ENCODE results near the gene TUBD1.

The TUBD1 gene

GRCh38 chr17:59901604-59902003 is 8.9 kb upstream of the TUBD1 start:
- Histone ChIP-seq H3K27me3 (ENCODE audit: control insufficient read depth, insufficient read depth, low read length) (no peaks in the 10 kb centered on the region), H3K27ac (ENCODE audit: low read length) (no peak overlapping the region), H3K4me1 (ENCODE audit: control insufficient read depth, low read depth, low read length) (no peaks in the 10 kb centered on the region), H3K4me3 (ENCODE audit: low read length) (no peak overlapping the region), H3K9me3 (ENCODE audit: control insufficient read depth, low read depth, low read length) (no peaks in the 10 kb centered on the region), H3K9ac (ENCODE audit: low read length) (no peak overlapping the region), H3K36me3 (ENCODE audit: control insufficient read depth, low read depth, low read length) (no peaks in the 10 kb centered on the region)

GRCh38 chr17:59899099-59899498 is 6.4 kb upstream of the TUBD1 start:
- Histone ChIP-seq H3K36me3 (ENCODE audit: control insufficient read depth, low read depth, low read length) (no peaks in the 10 kb centered on the region), H3K4me1 (ENCODE audit: control insufficient read depth, low read depth, low read length) (peaks cover 2% of the 10 kb centered on the region), H3K9me3 (ENCODE audit: control insufficient read depth, low read depth, low read length) (no peaks in the 10 kb centered on the region), H3K9ac (ENCODE audit: low read length) (no peak overlapping the region), H3K27me3 (ENCODE audit: control insufficient read depth, insufficient read depth, low read length) (no peaks in the 10 kb centered on the region), H3K27ac (ENCODE audit: low read length) (no peak overlapping the region), H3K4me3 (ENCODE audit: low read length) (no peak overlapping the region)

GRCh38 chr17:59897090-59897489 is 4.3 kb upstream of the TUBD1 start:
- Histone ChIP-seq H3K27ac (ENCODE audit: low read length) (no peak overlapping the region), H3K27me3 (ENCODE audit: control insufficient read depth, insufficient read depth, low read length) (no peaks in the 10 kb centered on the region), H3K4me1 (ENCODE audit: control insufficient read depth, low read depth, low read length) (peaks cover 6% of the 10 kb centered on the region), H3K9me3 (ENCODE audit: control insufficient read depth, low read depth, low read length) (no peaks in the 10 kb centered on the region), H3K9ac (ENCODE audit: low read length) (no peak overlapping the region), H3K36me3 (ENCODE audit: control insufficient read depth, low read depth, low read length) (no peaks in the 10 kb centered on the region), H3K4me3 (ENCODE audit: low read length) (no peak overlapping the region)

- Histone ChIP-seq H3K27me3 (ENCODE audit: control insufficient read depth, insufficient read depth, low read length) (no peaks in the 10 kb centered on the region), H3K9me3 (ENCODE audit: control insufficient read depth, low read depth, low read length) (no peaks in the 10 kb centered on the region), H3K4me3 (ENCODE audit: low read length) (peak overlapping the region; percentile 91), H3K9ac (ENCODE audit: low read length) (peak overlapping the region; percentile 71), H3K27ac (ENCODE audit: low read length) (no peak overlapping the region), H3K4me1 (ENCODE audit: control insufficient read depth, low read depth, low read length) (peaks cover 6% of the 10 kb centered on the region), H3K36me3 (ENCODE audit: control insufficient read depth, low read depth, low read length) (peaks cover 5% of the 10 kb centered on the region)
Measured at GRCh38 chr17:59893676-59894100, 945 bp upstream of the TUBD1 start.

- H3K4me3 ChIP-seq (ENCODE audit: low read length), result peak overlapping the region; percentile 91
- peak overlapping the region; percentile 22 for H3K27ac ChIP-seq (ENCODE audit: low read length)
- peaks cover 11% of the 10 kb centered on the region for H3K36me3 ChIP-seq (ENCODE audit: control insufficient read depth, low read depth, low read length)
- H3K9ac ChIP-seq (ENCODE audit: low read length), result peak overlapping the region; percentile 71
- H3K27me3 ChIP-seq (ENCODE audit: control insufficient read depth, insufficient read depth, low read length), result no peaks in the 10 kb centered on the region
- H3K4me1 ChIP-seq (ENCODE audit: control insufficient read depth, low read depth, low read length), result peaks cover 6% of the 10 kb centered on the region
- H3K9me3 ChIP-seq (ENCODE audit: control insufficient read depth, low read depth, low read length), result no peaks in the 10 kb centered on the region
Measured at GRCh38 chr17:59892251-59892923, 356 bp downstream of the TUBD1 start.

- Histone ChIP-seq H3K9me3 (ENCODE audit: control insufficient read depth, low read depth, low read length) (no peaks in the 10 kb centered on the region), H3K27me3 (ENCODE audit: control insufficient read depth, insufficient read depth, low read length) (no peaks in the 10 kb centered on the region), H3K4me1 (ENCODE audit: control insufficient read depth, low read depth, low read length) (peaks cover 6% of the 10 kb centered on the region), H3K27ac (ENCODE audit: low read length) (no peak overlapping the region), H3K4me3 (ENCODE audit: low read length) (no peak overlapping the region), H3K9ac (ENCODE audit: low read length) (no peak overlapping the region), H3K36me3 (ENCODE audit: control insufficient read depth, low read depth, low read length) (peaks cover 14% of the 10 kb centered on the region)
Measured at GRCh38 chr17:59890720-59891119, 2.0 kb downstream of the TUBD1 start.

GRCh38 chr17:59888145-59888750 is 4.5 kb downstream of the TUBD1 start:
- Histone ChIP-seq H3K27ac (ENCODE audit: low read length) (no peak overlapping the region), H3K9me3 (ENCODE audit: control insufficient read depth, low read depth, low read length) (no peaks in the 10 kb centered on the region), H3K4me1 (ENCODE audit: control insufficient read depth, low read depth, low read length) (no peaks in the 10 kb centered on the region), H3K9ac (ENCODE audit: low read length) (no peak overlapping the region), H3K36me3 (ENCODE audit: control insufficient read depth, low read depth, low read length) (peaks cover 29% of the 10 kb centered on the region), H3K27me3 (ENCODE audit: control insufficient read depth, insufficient read depth, low read length) (no peaks in the 10 kb centered on the region), H3K4me3 (ENCODE audit: low read length) (no peak overlapping the region)

GRCh38 chr17:59884861-59885260 is 7.9 kb downstream of the TUBD1 start:
- Histone ChIP-seq H3K4me3 (ENCODE audit: low read length) (no peak overlapping the region), H3K9me3 (ENCODE audit: control insufficient read depth, low read depth, low read length) (no peaks in the 10 kb centered on the region), H3K27me3 (ENCODE audit: control insufficient read depth, insufficient read depth, low read length) (no peaks in the 10 kb centered on the region), H3K36me3 (ENCODE audit: control insufficient read depth, low read depth, low read length) (peaks cover 27% of the 10 kb centered on the region), H3K9ac (ENCODE audit: low read length) (no peak overlapping the region), H3K27ac (ENCODE audit: low read length) (no peak overlapping the region), H3K4me1 (ENCODE audit: control insufficient read depth, low read depth, low read length) (no peaks in the 10 kb centered on the region)

- no peaks in the 10 kb centered on the region for H3K4me1 ChIP-seq (ENCODE audit: control insufficient read depth, low read depth, low read length)
Measured at GRCh38 chr17:59878624-59879023, 14.1 kb downstream of the TUBD1 start.

GRCh38 chr17:59877965-59878364 is 14.8 kb downstream of the TUBD1 start:
- H3K27ac ChIP-seq (ENCODE audit: low read length), result no peak overlapping the region
- no peaks in the 10 kb centered on the region for H3K9me3 ChIP-seq (ENCODE audit: control insufficient read depth, low read depth, low read length)
- H3K9ac ChIP-seq (ENCODE audit: low read length), result no peak overlapping the region
- H3K36me3 ChIP-seq (ENCODE audit: control insufficient read depth, low read depth, low read length), result peaks cover 27% of the 10 kb centered on the region
- H3K4me3 ChIP-seq (ENCODE audit: low read length), result no peak overlapping the region
- no peaks in the 10 kb centered on the region for H3K4me1 ChIP-seq (ENCODE audit: control insufficient read depth, low read depth, low read length)
- no peaks in the 10 kb centered on the region for H3K27me3 ChIP-seq (ENCODE audit: control insufficient read depth, insufficient read depth, low read length)

More at GRCh38 chr17:59878624-59879023, 14.1 kb downstream of the TUBD1 start:
- no peaks in the 10 kb centered on the region for H3K9me3 ChIP-seq (ENCODE audit: control insufficient read depth, low read depth, low read length)
- no peak overlapping the region for H3K4me3 ChIP-seq (ENCODE audit: low read length)
- H3K36me3 ChIP-seq (ENCODE audit: control insufficient read depth, low read depth, low read length), result peaks cover 29% of the 10 kb centered on the region
- H3K9ac ChIP-seq (ENCODE audit: low read length), result no peak overlapping the region
- H3K27me3 ChIP-seq (ENCODE audit: control insufficient read depth, insufficient read depth, low read length), result no peaks in the 10 kb centered on the region
- H3K27ac ChIP-seq (ENCODE audit: low read length), result no peak overlapping the region

GRCh38 chr17:59876107-59876506 is 16.6 kb downstream of the TUBD1 start:
- Histone ChIP-seq H3K9me3 (ENCODE audit: control insufficient read depth, low read depth, low read length) (no peaks in the 10 kb centered on the region), H3K27ac (ENCODE audit: low read length) (no peak overlapping the region), H3K36me3 (ENCODE audit: control insufficient read depth, low read depth, low read length) (peaks cover 24% of the 10 kb centered on the region), H3K4me1 (ENCODE audit: control insufficient read depth, low read depth, low read length) (no peaks in the 10 kb centered on the region), H3K9ac (ENCODE audit: low read length) (no peak overlapping the region), H3K27me3 (ENCODE audit: control insufficient read depth, insufficient read depth, low read length) (no peaks in the 10 kb centered on the region), H3K4me3 (ENCODE audit: low read length) (no peak overlapping the region)

- H3K27me3 ChIP-seq (ENCODE audit: control insufficient read depth, insufficient read depth, low read length), result no peaks in the 10 kb centered on the region
- no peak overlapping the region for H3K4me3 ChIP-seq (ENCODE audit: low read length)
- no peaks in the 10 kb centered on the region for H3K9me3 ChIP-seq (ENCODE audit: control insufficient read depth, low read depth, low read length)
- H3K9ac ChIP-seq (ENCODE audit: low read length), result no peak overlapping the region
- no peaks in the 10 kb centered on the region for H3K4me1 ChIP-seq (ENCODE audit: control insufficient read depth, low read depth, low read length)
- no peak overlapping the region for H3K27ac ChIP-seq (ENCODE audit: low read length)
- peaks cover 24% of the 10 kb centered on the region for H3K36me3 ChIP-seq (ENCODE audit: control insufficient read depth, low read depth, low read length)
Measured at GRCh38 chr17:59874376-59874775, 18.4 kb downstream of the TUBD1 start.
